HepG2 (cell line): ENCODE data around the gene CAPN15. TPM values are rescaled to one million over a fixed set of nuclear protein-coding genes. Genes with fewer than 3 reads are reported as not detected.

Experiments used
- ATF4 ChIP-seq, 2 experiments: fragments of 450-650 bp in 1 of 2; sonication (generic) in 1 of 2; formaldehyde crosslinking; IDR thresholded peaks; 2 replicates each; pipeline versions ENCODE4 v1.5.0 to v1.8.0; 2020 to 2022; ENCODE audit warnings: mild to moderate bottlenecking in 1 of 2, missing genetic modification reagents in 1 of 2
- ATF7 ChIP-seq, 2 experiments: fragments of 450-650 bp in 1 of 2; sonication (generic) in 1 of 2; formaldehyde crosslinking in 1 of 2; IDR thresholded peaks; 2 replicates each; pipeline versions ENCODE4 v1.4.0 to v1.6.1; 2016 to 2020; ENCODE audit warnings: antibody characterized with exemption in 1 of 2, mild to moderate bottlenecking in 1 of 2, missing genetic modification reagents in 1 of 2
- ESRRA ChIP-seq: sonication (generic); formaldehyde crosslinking; IDR thresholded peaks from 2 replicates; pipeline ENCODE4 v1.5.1; 2020; ENCODE audit warnings: mild to moderate bottlenecking, low read depth, missing genetic modification reagents
- HMGA1 ChIP-seq: sonication (generic); formaldehyde crosslinking; conservative IDR thresholded peaks from 2 replicates; pipeline ENCODE4 v1.4.0; 2020; ENCODE audit warnings: missing genetic modification reagents
- MAZ ChIP-seq, 2 experiments: sonication (generic) in 1 of 2; formaldehyde crosslinking in 1 of 2; IDR thresholded peaks; 2 replicates each; pipeline versions ENCODE4 v1.5.0 to v1.6.1; 2012 to 2020; ENCODE audit warnings: low read depth in 2 of 2, mild to moderate bottlenecking in 2 of 2, borderline replicate concordance in 1 of 2, improper control_type of control experiment in 1 of 2, low read length in 1 of 2, missing genetic modification reagents in 1 of 2, moderate library complexity in 1 of 2
- NONO ChIP-seq, 2 experiments: fragments of 450-650 bp in 1 of 2; sonication (generic) in 1 of 2; formaldehyde crosslinking in 1 of 2; IDR thresholded peaks in 1 of 2; conservative IDR thresholded peaks in 1 of 2; 2 replicates each; pipeline versions ENCODE4 v1.6.1 to v1.8.0; 2017 to 2022; ENCODE audit warnings: mild to moderate bottlenecking in 1 of 2, missing genetic modification reagents in 1 of 2, moderate library complexity in 1 of 2
- STAT5B ChIP-seq: sonication (generic); formaldehyde crosslinking; IDR thresholded peaks from 2 replicates; pipeline ENCODE4 v1.4.0; 2020; ENCODE audit warnings: missing genetic modification reagents
- ZNF7 ChIP-seq: IDR thresholded peaks from 2 replicates; pipeline ENCODE4 v1.6.1; 2016; ENCODE audit warnings: missing biosample characterization, missing genetic modification reagents
- polyA plus RNA-seq, 8 experiments: library from polyadenylated mRNA; depleted of rRNA in 3 of 8; stranded (reverse) in 7 of 8; unstranded in 1 of 8; fragments of >200 nt; fragmentation: Illumina TruSeq in 4 of 8; extraction: Trizol in 4 of 8; gene quantifications; 2 replicates each; pipeline versions ENCODE4 v1.2.1 to v1.2.3, GENCODE V29; 2011 to 2016; ENCODE audit warnings: low read depth in 4 of 8, missing spikeins in 1 of 8, mixed read lengths in 1 of 8; ENCODE audit not compliant: insufficient read depth in 1 of 8
- total RNA-seq, 5 experiments: library from RNA; depleted of rRNA; stranded (reverse); fragments of >200 nt; fragmentation: Illumina TruSeq; extraction: Trizol; gene quantifications; 2 replicates each; pipeline ENCODE4 v1.2.3, GENCODE V29; 2016; ENCODE audit warnings: low read depth in 1 of 5
- TF ChIP-seq, protein P1 (sequence below): sonication (generic); formaldehyde crosslinking; IDR thresholded peaks from 2 replicates; pipeline ENCODE4 v1.4.0; 2020; ENCODE audit warnings: mild to moderate bottlenecking, missing genetic modification reagents, borderline replicate concordance
- TF ChIP-seq, protein P2 (sequence below): sonication (generic); formaldehyde crosslinking; IDR thresholded peaks from 2 replicates; pipeline ENCODE4 v1.4.0; 2020; ENCODE audit warnings: mild to moderate bottlenecking, missing genetic modification reagents
- TF ChIP-seq, protein P3 (sequence below): sonication (generic); formaldehyde crosslinking; IDR thresholded peaks from 2 replicates; pipeline ENCODE4 v1.4.0; 2020; ENCODE audit warnings: mild to moderate bottlenecking, missing genetic modification reagents
- TF ChIP-seq, protein P4 (sequence below): IDR thresholded peaks from 2 replicates; pipeline ENCODE4 v1.6.1; 2018; ENCODE audit warnings: missing genetic modification reagents
- TF ChIP-seq, protein P5 (sequence below): IDR thresholded peaks from 2 replicates; pipeline ENCODE4 v1.6.1; 2016; ENCODE audit warnings: mild to moderate bottlenecking, missing biosample characterization, missing genetic modification reagents

CAPN15 gene
- total and polyA plus RNA-seq, 2 of the 13 experiments (the other 11 are each of a cell fraction or from before 2014, with no cell fraction given) = 14.9 to 24.5 TPM

DNA sequence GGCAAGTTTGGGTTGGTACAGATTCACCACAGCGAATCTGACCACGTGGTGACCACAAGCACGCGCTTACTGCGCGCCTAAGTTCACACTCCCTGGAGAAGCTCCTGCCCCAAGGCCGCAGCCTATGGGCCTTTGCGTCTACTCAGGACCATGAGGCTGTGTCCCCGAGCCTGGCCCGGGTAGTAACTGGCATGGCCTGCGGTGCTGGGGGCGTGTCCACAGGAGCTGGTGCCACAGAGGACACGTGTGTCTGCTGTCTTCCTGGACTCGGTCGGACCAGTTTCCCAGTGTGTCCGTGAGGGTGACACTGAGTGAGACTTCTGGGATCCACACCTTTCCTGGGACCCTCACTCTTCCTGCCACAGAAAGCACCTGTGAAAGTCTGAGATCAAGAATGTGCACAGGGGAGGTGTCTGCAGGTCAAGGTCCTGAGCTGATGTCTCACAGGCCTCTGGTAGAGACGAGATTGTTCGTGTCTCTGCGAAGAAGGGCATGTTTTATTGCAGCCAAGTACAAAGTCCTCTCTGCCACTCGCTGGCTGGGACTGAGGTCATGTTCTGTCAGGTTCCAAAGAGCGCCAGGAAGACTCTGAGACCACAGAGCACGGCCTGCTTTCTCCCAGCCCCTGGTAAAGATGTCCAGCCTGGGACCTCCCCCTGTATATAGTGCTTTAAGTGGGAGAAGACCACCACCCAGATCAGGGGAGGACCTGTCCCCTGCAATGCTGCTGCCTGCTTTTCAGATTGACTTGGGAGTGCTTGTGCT, 25.2 kb upstream of the CAPN15 start (continued):
- TF ChIP-seq, protein P1, sequence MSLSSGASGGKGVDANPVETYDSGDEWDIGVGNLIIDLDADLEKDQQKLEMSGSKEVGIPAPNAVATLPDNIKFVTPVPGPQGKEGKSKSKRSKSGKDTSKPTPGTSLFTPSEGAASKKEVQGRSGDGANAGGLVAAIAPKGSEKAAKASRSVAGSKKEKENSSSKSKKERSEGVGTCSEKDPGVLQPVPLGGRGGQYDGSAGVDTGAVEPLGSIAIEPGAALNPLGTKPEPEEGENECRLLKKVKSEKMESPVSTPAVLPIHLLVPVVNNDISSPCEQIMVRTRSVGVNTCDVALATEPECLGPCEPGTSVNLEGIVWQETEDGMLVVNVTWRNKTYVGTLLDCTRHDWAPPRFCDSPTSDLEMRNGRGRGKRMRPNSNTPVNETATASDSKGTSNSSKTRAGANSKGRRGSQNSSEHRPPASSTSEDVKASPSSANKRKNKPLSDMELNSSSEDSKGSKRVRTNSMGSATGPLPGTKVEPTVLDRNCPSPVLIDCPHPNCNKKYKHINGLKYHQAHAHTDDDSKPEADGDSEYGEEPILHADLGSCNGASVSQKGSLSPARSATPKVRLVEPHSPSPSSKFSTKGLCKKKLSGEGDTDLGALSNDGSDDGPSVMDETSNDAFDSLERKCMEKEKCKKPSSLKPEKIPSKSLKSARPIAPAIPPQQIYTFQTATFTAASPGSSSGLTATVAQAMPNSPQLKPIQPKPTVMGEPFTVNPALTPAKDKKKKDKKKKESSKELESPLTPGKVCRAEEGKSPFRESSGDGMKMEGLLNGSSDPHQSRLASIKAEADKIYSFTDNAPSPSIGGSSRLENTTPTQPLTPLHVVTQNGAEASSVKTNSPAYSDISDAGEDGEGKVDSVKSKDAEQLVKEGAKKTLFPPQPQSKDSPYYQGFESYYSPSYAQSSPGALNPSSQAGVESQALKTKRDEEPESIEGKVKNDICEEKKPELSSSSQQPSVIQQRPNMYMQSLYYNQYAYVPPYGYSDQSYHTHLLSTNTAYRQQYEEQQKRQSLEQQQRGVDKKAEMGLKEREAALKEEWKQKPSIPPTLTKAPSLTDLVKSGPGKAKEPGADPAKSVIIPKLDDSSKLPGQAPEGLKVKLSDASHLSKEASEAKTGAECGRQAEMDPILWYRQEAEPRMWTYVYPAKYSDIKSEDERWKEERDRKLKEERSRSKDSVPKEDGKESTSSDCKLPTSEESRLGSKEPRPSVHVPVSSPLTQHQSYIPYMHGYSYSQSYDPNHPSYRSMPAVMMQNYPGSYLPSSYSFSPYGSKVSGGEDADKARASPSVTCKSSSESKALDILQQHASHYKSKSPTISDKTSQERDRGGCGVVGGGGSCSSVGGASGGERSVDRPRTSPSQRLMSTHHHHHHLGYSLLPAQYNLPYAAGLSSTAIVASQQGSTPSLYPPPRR (CRISPR knock-in tag) = no peak
- no peak for TF ChIP-seq MAZ (IDR thresholded peaks at IDR 0.05; ENCODE audit: borderline replicate concordance, low read depth, low read length)
- peak; percentile 79 for TF ChIP-seq MAZ (CRISPR knock-in tag; IDR thresholded peaks at IDR 0.05; ENCODE audit: low read depth)
- no peak for TF ChIP-seq ZNF7 (CRISPR knock-in tag)
- peak; percentile 97 for TF ChIP-seq ESRRA (CRISPR knock-in tag)
- TF ChIP-seq, protein P2, sequence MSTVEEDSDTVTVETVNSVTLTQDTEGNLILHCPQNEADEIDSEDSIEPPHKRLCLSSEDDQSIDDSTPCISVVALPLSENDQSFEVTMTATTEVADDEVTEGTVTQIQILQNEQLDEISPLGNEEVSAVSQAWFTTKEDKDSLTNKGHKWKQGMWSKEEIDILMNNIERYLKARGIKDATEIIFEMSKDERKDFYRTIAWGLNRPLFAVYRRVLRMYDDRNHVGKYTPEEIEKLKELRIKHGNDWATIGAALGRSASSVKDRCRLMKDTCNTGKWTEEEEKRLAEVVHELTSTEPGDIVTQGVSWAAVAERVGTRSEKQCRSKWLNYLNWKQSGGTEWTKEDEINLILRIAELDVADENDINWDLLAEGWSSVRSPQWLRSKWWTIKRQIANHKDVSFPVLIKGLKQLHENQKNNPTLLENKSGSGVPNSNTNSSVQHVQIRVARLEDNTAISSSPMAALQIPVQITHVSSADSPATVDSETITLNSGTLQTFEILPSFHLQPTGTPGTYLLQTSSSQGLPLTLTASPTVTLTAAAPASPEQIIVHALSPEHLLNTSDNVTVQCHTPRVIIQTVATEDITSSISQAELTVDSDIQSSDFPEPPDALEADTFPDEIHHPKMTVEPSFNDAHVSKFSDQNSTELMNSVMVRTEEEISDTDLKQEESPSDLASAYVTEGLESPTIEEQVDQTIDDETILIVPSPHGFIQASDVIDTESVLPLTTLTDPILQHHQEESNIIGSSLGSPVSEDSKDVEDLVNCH (CRISPR knock-in tag) = no peak
- no peak for TF ChIP-seq ATF4 (CRISPR knock-in tag; IDR thresholded peaks at IDR 0.05)
- TF ChIP-seq, protein P3, sequence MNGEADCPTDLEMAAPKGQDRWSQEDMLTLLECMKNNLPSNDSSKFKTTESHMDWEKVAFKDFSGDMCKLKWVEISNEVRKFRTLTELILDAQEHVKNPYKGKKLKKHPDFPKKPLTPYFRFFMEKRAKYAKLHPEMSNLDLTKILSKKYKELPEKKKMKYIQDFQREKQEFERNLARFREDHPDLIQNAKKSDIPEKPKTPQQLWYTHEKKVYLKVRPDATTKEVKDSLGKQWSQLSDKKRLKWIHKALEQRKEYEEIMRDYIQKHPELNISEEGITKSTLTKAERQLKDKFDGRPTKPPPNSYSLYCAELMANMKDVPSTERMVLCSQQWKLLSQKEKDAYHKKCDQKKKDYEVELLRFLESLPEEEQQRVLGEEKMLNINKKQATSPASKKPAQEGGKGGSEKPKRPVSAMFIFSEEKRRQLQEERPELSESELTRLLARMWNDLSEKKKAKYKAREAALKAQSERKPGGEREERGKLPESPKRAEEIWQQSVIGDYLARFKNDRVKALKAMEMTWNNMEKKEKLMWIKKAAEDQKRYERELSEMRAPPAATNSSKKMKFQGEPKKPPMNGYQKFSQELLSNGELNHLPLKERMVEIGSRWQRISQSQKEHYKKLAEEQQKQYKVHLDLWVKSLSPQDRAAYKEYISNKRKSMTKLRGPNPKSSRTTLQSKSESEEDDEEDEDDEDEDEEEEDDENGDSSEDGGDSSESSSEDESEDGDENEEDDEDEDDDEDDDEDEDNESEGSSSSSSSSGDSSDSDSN (CRISPR knock-in tag) = peak; percentile 64; the same call in 1 of the 2 replicates
- no peak for TF ChIP-seq ATF7 (IDR thresholded peaks at IDR 0.05)
- TF ChIP-seq ATF7 (CRISPR knock-in tag; IDR thresholded peaks at IDR 0.05) = peak; percentile 76; the same call in 1 of the 2 replicates
- TF ChIP-seq HMGA1 (CRISPR knock-in tag) = no peak
- TF ChIP-seq STAT5B (CRISPR knock-in tag) = no peak
- no peak for TF ChIP-seq NONO (IDR thresholded peaks at IDR 0.05)
- 0 out of 2 replicates have a peak, but pooled peaks have one; percentile 10 for TF ChIP-seq NONO (CRISPR knock-in tag; conservative IDR thresholded peaks at IDR 0.05)
- TF ChIP-seq, protein P4, sequence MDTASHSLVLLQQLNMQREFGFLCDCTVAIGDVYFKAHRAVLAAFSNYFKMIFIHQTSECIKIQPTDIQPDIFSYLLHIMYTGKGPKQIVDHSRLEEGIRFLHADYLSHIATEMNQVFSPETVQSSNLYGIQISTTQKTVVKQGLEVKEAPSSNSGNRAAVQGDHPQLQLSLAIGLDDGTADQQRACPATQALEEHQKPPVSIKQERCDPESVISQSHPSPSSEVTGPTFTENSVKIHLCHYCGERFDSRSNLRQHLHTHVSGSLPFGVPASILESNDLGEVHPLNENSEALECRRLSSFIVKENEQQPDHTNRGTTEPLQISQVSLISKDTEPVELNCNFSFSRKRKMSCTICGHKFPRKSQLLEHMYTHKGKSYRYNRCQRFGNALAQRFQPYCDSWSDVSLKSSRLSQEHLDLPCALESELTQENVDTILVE (CRISPR knock-in tag) = 0 out of 2 replicates have a peak, but pooled peaks have one; percentile 58
- TF ChIP-seq, protein P5, sequence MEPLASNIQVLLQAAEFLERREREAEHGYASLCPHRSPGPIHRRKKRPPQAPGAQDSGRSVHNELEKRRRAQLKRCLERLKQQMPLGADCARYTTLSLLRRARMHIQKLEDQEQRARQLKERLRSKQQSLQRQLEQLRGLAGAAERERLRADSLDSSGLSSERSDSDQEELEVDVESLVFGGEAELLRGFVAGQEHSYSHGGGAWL (CRISPR knock-in tag) = no peak
